ENCODE data around the gene CHMP6. TPM values are rescaled to one million over a fixed set of nuclear protein-coding genes. Genes with fewer than 3 reads are reported as not detected.

Gene CHMP6
- total RNA-seq, 2 experiments from 2014 or later: 7.9 to 23.8 TPM

DNA sequence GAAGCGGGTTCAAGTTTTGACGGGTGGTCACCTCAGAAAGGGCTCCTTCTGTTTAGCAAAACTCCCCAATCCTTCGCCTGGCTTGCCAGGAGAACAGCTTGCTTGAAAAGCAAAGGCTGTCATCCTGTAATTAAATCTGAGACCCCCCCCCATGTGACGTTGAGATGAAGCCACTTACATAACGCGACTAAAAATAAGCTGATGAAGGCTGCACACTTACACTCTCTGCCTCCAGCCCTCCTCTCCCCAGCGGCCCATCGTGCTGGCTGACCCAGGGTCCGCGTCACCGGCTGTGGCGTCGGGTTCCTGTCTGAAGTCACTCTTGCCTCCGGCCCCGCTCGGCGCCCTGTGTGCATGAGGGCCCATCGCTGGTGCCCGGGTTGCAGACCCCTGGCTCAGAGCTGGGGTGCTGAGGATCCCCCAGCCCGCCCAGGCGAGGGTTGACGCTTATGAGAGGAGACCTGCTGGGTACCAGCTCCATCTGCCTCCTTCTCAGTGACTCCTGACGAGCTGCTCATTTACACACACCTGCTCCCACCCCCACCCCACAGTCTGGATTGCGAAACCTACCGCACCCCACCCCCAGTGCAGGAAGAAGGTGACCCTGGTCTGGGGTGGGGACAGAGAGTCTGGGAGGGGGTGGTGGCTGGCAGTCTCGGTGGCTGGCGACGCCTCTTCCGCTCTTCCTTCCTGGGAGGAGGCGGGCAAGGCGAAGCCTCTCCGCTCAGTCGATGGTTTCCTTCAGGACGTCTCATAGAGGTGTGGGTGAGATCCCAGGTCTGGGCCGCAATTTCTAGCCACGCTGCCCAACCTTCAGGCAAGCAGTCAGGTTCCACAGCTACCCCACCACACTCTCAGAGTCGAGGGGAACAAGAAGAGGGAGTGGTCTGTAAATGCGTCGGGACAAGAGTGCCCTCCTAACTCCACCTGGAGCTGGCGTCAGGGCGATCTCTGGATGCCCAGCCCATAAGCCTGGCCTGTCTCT lies 40.2 kb downstream of the CHMP6 start:
- Histone ChIP-seq H2AFZ (ENCODE audit: low read length) (no peak overlapping the region), H3K4me1 (ENCODE audit: insufficient read depth, low read length, poor library complexity, severe bottlenecking) (peaks cover 5% of the 10 kb centered on the region), H3K79me2 (ENCODE audit: insufficient read depth, low read depth, low read length) (no peaks in the 10 kb centered on the region), H4K20me1 (ENCODE audit: insufficient read depth, low read length) (0 out of 2 replicates have a peak, but pooled peaks cover 4% of the 10 kb centered on the region), H3K27ac (ENCODE audit: low read depth, low read length, poor library complexity, severe bottlenecking) (no peak overlapping the region), H3K4me3 (ENCODE audit: low read depth, low read length, poor library complexity, severe bottlenecking) (no peak overlapping the region), H3K9me3 (ENCODE audit: low read length) (no peaks in the 10 kb centered on the region), H3K4me2 (ENCODE audit: low read length) (no peak overlapping the region), H3K36me3 (ENCODE audit: insufficient read depth, low read length) (no peaks in the 10 kb centered on the region), H3K9me2 (ENCODE audit: insufficient read depth, low read length) (no peaks in the 10 kb centered on the region)
- POLR2A ChIA-PET: no interaction called here
- no peak for DNase-seq (ENCODE audit: low spot score)
- no TSS peak for BruUV-seq (replicated peaks)
- TF ChIP-seq, protein P1, sequence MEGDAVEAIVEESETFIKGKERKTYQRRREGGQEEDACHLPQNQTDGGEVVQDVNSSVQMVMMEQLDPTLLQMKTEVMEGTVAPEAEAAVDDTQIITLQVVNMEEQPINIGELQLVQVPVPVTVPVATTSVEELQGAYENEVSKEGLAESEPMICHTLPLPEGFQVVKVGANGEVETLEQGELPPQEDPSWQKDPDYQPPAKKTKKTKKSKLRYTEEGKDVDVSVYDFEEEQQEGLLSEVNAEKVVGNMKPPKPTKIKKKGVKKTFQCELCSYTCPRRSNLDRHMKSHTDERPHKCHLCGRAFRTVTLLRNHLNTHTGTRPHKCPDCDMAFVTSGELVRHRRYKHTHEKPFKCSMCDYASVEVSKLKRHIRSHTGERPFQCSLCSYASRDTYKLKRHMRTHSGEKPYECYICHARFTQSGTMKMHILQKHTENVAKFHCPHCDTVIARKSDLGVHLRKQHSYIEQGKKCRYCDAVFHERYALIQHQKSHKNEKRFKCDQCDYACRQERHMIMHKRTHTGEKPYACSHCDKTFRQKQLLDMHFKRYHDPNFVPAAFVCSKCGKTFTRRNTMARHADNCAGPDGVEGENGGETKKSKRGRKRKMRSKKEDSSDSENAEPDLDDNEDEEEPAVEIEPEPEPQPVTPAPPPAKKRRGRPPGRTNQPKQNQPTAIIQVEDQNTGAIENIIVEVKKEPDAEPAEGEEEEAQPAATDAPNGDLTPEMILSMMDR (conservative IDR thresholded peaks at IDR 0.05; ENCODE audit: low read length): no peak
- no peak for TF ChIP-seq EZH2phosphoT487 (IDR thresholded peaks at IDR 0.05; ENCODE audit: borderline replicate concordance, low read depth, low read length)
- CTCF ChIA-PET (ENCODE audit: unreplicated experiment): no interaction called here
- intact Hi-C loops (cut with micrococcal nuclease; ENCODE audit: unreplicated experiment): no loop called here

DNA sequence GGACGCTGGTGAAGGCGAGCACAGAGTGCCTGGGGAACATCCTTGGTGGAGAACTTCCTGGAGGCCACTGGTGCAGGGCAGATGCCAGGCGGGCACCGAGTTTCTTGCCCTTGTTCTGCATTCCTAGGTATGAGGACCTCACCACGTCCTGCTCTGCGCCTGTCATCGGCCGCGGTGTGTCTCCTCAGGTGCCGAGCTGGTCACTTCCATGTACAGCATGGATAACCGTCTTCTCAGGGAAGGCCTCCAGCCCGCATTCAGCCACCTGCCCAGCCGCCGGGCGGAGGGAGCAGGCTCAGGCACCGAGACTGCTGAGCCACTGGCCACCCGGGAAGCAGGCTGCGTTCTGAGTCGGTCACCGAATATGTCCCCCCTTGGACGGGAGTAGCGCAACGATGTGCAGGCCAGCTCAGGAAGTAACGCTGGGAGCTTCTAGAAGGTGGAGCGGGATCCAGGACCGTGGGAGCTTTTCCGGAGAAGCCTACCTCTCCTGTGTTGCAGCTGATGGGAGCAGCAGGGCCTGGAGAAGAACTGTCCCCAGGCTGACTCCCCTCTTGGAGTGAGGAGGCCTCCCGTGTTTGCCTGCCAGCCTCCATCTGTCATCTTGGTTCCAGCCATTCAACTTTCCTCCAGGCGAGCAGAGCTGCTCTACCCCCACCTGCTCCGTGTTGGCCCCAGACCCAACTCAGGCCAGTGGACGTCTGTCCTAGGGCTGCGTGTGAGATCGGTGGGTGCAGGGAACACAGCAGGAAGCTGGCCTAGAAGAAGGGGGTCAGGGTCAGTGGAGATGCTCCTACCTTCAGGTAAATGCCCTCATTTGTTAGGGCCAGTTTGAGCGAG lies 41.2 kb downstream of the CHMP6 start:
- Histone ChIP-seq H3K4me1 (ENCODE audit: insufficient read depth, low read length, poor library complexity, severe bottlenecking) (peaks cover 5% of the 10 kb centered on the region), H3K36me3 (ENCODE audit: insufficient read depth, low read length) (no peaks in the 10 kb centered on the region), H3K27ac (ENCODE audit: low read depth, low read length, poor library complexity, severe bottlenecking) (no peak overlapping the region), H3K9me2 (ENCODE audit: insufficient read depth, low read length) (no peaks in the 10 kb centered on the region), H3K9me3 (ENCODE audit: low read length) (no peaks in the 10 kb centered on the region), H2AFZ (ENCODE audit: low read length) (no peak overlapping the region), H3K4me3 (ENCODE audit: low read depth, low read length, poor library complexity, severe bottlenecking) (no peak overlapping the region), H3K4me2 (ENCODE audit: low read length) (no peak overlapping the region), H4K20me1 (ENCODE audit: insufficient read depth, low read length) (0 out of 2 replicates have a peak, but pooled peaks cover 4% of the 10 kb centered on the region), H3K79me2 (ENCODE audit: insufficient read depth, low read depth, low read length) (no peaks in the 10 kb centered on the region)
- no peak for DNase-seq (ENCODE audit: low spot score)
- ChIA-PET POLR2A (no interaction called here), CTCF (ENCODE audit: unreplicated experiment) (no interaction called here)
- BruUV-seq (replicated peaks): no TSS peak
- TF ChIP-seq, protein P1 (conservative IDR thresholded peaks at IDR 0.05; ENCODE audit: low read length): no peak
- no peak for TF ChIP-seq EZH2phosphoT487 (IDR thresholded peaks at IDR 0.05; ENCODE audit: borderline replicate concordance, low read depth, low read length)
- intact Hi-C loops (cut with micrococcal nuclease; ENCODE audit: unreplicated experiment): no loop called here

All from OCI-LY7 (cell line).